Measurements from ENCODE around the gene PLRG1. TPM values are rescaled to one million over a fixed set of nuclear protein-coding genes. Genes with fewer than 3 reads are reported as not detected.
A peak's percentile ranks its signal among the peaks of the same experiment; 100 is the strongest.

The PLRG1 gene
- total and polyA plus RNA-seq, 2 of the 8 experiments (the other 6 are each of a cell fraction or from before 2014, with no cell fraction given) = 63.5 to 108 TPM

DNA sequence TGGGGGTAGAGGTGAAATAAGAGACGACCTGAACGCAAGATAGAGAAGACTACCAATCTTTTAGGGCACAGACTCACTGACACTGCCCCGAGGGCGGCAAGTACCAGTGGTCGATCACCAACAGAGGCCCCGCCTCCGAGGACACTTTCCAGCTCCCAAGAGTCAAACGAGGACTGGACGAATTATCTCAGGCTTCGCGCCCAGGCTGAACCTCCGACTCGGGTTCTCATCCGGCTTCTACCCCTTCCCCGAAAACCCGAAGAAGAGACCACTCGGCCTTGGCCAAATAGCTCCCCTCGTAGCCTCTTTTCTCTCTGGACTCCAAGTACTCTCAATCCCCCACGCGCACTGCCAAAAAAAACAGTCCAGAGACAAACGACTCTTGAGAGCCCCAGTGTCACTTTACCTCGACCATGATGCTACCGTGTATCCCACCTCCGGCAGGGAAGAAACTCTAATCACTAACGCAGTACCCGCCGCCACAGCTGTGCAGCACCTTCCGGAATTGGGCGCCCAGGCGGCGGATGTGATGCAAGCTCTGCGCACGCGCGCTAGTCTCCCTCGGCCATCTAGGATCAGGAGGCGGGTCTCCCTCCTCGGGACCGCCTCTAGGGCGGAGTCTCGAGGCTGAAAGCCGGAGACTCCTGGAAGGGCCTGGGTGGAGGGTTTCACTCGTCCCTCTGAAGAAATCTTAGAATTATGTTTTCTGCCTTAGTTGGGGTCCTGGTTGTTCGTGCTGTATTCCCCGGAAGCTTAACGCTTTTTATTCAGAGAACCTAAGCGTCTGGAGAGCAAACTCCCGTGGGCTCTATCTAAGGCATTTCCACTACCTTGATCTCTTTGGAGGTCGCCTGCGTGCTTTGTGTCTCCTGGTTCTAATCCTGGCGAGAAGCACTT is at the start of gene PLRG1 (continued):
- TF ChIP-seq RBBP5 (IDR thresholded peaks at IDR 0.05; ENCODE audit: borderline replicate concordance, low read depth, low read length) = 0 out of 2 replicates have a peak, but pooled peaks have one; percentile 75
- TF ChIP-seq, protein P1, sequence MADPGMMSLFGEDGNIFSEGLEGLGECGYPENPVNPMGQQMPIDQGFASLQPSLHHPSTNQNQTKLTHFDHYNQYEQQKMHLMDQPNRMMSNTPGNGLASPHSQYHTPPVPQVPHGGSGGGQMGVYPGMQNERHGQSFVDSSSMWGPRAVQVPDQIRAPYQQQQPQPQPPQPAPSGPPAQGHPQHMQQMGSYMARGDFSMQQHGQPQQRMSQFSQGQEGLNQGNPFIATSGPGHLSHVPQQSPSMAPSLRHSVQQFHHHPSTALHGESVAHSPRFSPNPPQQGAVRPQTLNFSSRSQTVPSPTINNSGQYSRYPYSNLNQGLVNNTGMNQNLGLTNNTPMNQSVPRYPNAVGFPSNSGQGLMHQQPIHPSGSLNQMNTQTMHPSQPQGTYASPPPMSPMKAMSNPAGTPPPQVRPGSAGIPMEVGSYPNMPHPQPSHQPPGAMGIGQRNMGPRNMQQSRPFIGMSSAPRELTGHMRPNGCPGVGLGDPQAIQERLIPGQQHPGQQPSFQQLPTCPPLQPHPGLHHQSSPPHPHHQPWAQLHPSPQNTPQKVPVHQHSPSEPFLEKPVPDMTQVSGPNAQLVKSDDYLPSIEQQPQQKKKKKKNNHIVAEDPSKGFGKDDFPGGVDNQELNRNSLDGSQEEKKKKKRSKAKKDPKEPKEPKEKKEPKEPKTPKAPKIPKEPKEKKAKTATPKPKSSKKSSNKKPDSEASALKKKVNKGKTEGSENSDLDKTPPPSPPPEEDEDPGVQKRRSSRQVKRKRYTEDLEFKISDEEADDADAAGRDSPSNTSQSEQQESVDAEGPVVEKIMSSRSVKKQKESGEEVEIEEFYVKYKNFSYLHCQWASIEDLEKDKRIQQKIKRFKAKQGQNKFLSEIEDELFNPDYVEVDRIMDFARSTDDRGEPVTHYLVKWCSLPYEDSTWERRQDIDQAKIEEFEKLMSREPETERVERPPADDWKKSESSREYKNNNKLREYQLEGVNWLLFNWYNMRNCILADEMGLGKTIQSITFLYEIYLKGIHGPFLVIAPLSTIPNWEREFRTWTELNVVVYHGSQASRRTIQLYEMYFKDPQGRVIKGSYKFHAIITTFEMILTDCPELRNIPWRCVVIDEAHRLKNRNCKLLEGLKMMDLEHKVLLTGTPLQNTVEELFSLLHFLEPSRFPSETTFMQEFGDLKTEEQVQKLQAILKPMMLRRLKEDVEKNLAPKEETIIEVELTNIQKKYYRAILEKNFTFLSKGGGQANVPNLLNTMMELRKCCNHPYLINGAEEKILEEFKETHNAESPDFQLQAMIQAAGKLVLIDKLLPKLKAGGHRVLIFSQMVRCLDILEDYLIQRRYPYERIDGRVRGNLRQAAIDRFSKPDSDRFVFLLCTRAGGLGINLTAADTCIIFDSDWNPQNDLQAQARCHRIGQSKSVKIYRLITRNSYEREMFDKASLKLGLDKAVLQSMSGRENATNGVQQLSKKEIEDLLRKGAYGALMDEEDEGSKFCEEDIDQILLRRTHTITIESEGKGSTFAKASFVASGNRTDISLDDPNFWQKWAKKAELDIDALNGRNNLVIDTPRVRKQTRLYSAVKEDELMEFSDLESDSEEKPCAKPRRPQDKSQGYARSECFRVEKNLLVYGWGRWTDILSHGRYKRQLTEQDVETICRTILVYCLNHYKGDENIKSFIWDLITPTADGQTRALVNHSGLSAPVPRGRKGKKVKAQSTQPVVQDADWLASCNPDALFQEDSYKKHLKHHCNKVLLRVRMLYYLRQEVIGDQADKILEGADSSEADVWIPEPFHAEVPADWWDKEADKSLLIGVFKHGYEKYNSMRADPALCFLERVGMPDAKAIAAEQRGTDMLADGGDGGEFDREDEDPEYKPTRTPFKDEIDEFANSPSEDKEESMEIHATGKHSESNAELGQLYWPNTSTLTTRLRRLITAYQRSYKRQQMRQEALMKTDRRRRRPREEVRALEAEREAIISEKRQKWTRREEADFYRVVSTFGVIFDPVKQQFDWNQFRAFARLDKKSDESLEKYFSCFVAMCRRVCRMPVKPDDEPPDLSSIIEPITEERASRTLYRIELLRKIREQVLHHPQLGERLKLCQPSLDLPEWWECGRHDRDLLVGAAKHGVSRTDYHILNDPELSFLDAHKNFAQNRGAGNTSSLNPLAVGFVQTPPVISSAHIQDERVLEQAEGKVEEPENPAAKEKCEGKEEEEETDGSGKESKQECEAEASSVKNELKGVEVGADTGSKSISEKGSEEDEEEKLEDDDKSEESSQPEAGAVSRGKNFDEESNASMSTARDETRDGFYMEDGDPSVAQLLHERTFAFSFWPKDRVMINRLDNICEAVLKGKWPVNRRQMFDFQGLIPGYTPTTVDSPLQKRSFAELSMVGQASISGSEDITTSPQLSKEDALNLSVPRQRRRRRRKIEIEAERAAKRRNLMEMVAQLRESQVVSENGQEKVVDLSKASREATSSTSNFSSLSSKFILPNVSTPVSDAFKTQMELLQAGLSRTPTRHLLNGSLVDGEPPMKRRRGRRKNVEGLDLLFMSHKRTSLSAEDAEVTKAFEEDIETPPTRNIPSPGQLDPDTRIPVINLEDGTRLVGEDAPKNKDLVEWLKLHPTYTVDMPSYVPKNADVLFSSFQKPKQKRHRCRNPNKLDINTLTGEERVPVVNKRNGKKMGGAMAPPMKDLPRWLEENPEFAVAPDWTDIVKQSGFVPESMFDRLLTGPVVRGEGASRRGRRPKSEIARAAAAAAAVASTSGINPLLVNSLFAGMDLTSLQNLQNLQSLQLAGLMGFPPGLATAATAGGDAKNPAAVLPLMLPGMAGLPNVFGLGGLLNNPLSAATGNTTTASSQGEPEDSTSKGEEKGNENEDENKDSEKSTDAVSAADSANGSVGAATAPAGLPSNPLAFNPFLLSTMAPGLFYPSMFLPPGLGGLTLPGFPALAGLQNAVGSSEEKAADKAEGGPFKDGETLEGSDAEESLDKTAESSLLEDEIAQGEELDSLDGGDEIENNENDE (IDR thresholded peaks at IDR 0.05; ENCODE audit: insufficient replicate concordance, low read length) = no peak
- TF ChIP-seq GABPA (IDR thresholded peaks at IDR 0.05; ENCODE audit: borderline replicate concordance, insufficient read depth, low read length) = peak; percentile 84; the same call in 1 of the 2 replicates
- TF ChIP-seq NANOG (IDR thresholded peaks at IDR 0.05; ENCODE audit: insufficient read depth, low read depth, low read length, poor library complexity, severe bottlenecking) = no peak
- TF ChIP-seq TBP (IDR thresholded peaks at IDR 0.05; ENCODE audit: low read depth, low read length) = peak; percentile 73; the same call in 1 of the 2 replicates
- TF ChIP-seq, protein P2, sequence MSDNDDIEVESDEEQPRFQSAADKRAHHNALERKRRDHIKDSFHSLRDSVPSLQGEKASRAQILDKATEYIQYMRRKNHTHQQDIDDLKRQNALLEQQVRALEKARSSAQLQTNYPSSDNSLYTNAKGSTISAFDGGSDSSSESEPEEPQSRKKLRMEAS (IDR thresholded peaks at IDR 0.05) = peak; percentile 13; the same call in 1 of the 2 replicates
- peak in 1 of 2 experiments; percentile 82; a peak in 2 of 4 replicates for TF ChIP-seq HDAC2 (IDR thresholded peaks at IDR 0.05; ENCODE audit: borderline replicate concordance in 1 of 2, low read depth in 2 of 2, low read length in 2 of 2)
- 0 out of 2 replicates have a peak, but pooled peaks have one; percentile 57 for TF ChIP-seq SP4 (IDR thresholded peaks at IDR 0.05; ENCODE audit: low read length)

Data from H1 (cell line).